Nucleus accumbens (tissue), 56 donors: ENCODE measurements around the gene ZNF600.
"Not testable (repeated sequence)": the region's sequence is repeated elsewhere in the genome, so short reads cannot be mapped to it uniquely, and the experiment has no call there.

Experiments used
- DNase-seq, 56 donors: peaks; one replicate each; lab custom pipeline; 2025; lab: John Stamatoyannopoulos, UW

Gene ZNF600

GRCh38 chr19:52786464-52787354 is at the start of gene ZNF600:
Gene ZNF600 (minus strand): TSS chr19:52786791. CDS start chr19:52778888, 7,903 bp downstream.
- peak in 40 of 56 donors; percentile 0 to 71 (median 5) for DNase-seq

- DNase-seq, result not testable (repeated sequence)
These were observed 47.7 kb upstream of the ZNF600 start for GRCh38 chr19:52834289-52834688.

DNA sequence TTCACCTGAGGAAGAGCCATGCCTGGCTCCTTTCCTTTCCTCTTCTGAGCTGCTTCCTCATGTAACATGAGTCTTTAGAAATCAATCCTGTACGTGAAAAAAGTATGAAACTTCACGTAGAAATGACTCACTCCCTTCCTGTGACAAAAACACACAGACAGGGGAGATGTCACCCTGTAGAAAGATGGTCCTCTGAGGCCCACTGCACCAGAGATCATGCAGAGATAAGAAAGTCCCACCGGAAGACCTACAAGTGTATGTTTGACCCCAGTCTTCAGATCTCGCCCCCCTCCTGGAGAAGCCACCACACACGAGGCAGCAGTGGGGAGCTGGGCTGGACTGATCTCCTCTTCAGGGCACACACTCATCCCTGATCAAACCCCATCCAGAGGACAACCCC is 47.0 kb upstream of the ZNF600 start:
- not testable (repeated sequence) for DNase-seq

GRCh38 chr19:52829866-52830265 is 43.3 kb upstream of the ZNF600 start:
- not testable (repeated sequence) for DNase-seq

DNA sequence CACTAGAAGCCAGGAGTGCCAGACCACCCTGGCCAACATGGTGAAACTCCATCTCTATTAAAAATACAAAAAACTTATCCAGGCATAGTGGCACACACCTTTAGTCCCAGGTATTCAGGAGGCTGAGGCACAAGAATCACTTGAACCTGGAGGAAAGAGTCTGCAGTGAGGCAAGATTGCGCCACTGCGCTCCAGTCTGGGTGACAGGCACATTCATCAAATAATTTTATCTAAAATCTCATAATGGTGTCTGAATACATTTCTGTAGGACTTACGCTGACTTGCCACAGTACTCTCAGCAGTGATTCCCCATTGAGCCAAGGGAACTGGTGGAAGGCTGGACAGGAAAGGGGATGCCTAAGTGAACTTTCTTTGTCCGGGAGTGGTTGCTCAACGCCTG is 39.2 kb upstream of the ZNF600 start:
- no peak for DNase-seq

- no peak for DNase-seq
These were observed 37.1 kb upstream of the ZNF600 start for GRCh38 chr19:52823676-52824075.

GRCh38 chr19:52821204-52821960 is 34.8 kb upstream of the ZNF600 start, which contains the start of gene ZNF28:
Gene ZNF28 (minus strand): TSS chr19:52821633. CDS start chr19:52817958, 3,675 bp downstream.
- DNase-seq, result peak in 53 of 56 donors; percentile 4 to 86 (median 40)

DNA sequence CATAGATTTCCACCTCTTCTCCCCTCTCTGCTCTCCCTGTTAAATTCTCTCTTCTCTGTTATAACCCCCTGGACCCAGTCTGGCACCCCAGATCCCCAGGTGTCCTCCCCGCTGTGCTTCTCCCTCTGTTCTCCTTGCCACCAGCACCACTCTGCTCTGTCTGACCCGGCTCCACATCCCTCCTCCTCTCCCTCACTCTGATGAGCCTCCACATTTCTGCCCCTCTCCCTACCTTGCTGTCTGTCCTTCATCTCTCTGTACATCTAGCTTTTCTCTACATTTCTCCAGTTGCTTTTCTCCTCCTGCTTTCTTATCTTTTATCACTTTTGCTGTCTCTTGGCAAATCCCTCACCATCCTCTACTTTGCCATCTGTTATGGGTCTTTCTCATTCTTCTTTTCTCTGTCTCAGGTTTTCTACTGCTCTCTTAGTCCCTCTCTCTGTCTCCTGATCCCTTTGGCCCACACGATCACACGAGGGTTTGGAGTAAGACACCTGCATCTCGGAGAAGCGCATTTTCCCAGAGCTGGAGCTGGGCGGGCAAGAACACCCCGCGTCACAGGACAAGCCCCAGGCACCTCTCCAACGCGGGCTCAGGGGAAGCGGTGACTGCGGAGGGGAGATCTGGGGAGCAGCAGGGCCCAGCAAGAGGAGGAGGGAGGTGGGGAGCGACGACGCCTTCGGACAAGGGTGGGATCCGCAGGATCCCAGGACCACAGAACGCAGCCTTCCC is 34.0 kb upstream of the ZNF600 start:
- DNase-seq, result peak in 25 of 56 donors; percentile 0 to 37 (median 6)

DNA sequence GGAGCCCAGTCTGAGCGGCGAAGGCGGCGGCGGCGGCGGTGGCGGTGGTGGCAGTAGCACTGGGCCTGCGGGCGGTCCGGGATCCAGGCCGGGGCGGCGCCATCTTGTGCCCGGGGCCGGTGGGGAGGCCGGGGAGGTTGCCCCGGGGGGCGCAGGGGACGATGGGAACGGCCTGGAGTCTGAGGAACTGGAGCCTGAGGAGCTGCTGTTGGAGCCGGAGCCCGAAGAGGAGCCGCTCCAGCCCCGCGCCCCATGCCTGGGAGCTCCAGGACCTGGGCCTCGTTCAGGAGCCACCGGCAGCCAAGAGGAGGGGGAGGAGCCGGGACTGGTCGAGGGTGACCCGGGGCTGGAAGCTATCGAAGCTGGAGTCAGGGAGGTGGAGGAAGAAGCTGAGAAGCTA is 23.2 kb upstream of the ZNF600 start:
- no peak for DNase-seq

- DNase-seq, result not testable (repeated sequence)
These were observed 13.5 kb upstream of the ZNF600 start for GRCh38 chr19:52799950-52800640.

DNA sequence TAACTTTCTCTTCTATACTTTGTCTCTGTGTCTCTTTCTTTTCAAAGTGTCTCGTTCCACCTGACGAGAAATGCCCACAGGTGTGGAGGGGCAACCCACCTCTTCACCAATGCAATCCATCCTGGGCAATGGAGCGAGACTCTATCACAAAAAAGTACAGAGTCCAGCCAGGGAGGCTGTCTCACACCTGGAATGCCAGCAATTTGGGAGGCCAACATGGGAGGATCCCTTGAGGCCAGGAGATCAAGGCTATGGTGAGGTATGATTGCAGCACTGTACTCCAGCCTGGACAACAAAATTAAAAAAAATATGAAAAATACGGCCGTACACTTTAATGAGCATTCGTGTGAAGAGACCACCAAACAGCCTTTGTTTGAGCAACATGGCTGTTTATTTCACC is 2.8 kb upstream of the ZNF600 start:
- no peak for DNase-seq

DNA sequence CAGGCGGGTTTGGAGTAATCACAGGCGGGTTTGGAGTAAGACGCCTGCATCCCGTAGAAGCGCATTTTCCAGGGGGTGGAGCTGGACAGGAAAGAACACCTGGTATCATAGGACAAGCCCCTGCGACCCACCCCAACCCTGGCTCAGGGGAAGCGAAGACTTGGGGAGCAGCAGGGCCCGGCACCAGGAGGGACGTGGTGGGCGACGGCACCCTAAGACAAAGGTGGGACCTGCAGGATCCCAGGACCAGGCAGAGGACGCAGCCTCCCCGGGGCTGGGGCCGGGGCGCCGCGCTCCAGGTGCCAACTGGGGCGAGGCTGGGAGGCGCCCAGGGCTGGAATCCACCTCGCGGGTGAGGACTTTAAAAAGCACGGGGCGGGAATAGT is 520 bp downstream of the ZNF600 start:
- DNase-seq, result no peak

GRCh38 chr19:52785506-52785905 is 1.1 kb downstream of the ZNF600 start:
- no peak for DNase-seq

- not testable (repeated sequence) for DNase-seq
These were observed 3.7 kb downstream of the ZNF600 start for GRCh38 chr19:52782864-52783263.

DNA sequence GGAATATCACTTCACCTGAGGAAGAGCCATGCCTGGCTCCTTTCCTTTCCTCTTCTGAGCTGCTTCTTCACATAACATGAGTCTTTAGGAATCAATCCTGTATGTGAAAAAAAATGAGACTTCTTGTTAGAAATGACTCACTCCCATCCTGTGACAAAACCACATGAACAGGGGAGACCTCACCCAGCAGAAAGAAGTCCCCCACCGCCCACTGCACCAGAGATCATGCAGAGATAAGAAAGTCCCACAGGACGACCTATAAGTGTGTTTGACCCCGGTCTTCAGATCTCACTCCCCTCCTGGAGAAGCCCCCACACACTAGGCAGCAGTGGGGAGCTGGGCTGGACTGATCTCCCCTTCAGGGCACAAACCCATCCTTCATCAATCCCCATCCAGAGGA is 7.8 kb downstream of the ZNF600 start:
- DNase-seq, result no peak

DNA sequence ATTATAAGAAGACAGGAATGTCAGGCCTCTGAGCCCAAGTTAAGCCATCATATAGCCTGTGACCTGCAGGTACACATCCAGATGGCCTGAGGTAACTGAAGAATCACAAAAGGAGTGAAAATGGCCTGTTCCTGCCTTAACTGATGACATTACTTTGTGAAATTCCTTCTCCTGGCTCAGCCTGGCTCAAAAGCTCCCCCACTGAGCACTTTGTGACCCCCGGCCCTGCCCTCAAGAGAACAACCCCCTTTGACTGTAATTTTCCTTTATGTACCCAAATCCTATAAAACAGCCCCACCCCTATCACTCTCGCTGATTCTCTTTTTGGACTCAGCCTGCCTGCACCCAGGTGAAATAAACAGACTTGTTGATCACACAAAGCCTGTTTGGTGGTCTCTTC is 30.1 kb downstream of the ZNF600 start:
- not testable (repeated sequence) for DNase-seq

GRCh38 chr19:52749780-52750179 is 36.8 kb downstream of the ZNF600 start:
- no peak for DNase-seq

- DNase-seq, result peak in 2 of 56 donors; percentile 2 to 17
These were observed 38.1 kb downstream of the ZNF600 start for GRCh38 chr19:52748336-52748950.

DNA sequence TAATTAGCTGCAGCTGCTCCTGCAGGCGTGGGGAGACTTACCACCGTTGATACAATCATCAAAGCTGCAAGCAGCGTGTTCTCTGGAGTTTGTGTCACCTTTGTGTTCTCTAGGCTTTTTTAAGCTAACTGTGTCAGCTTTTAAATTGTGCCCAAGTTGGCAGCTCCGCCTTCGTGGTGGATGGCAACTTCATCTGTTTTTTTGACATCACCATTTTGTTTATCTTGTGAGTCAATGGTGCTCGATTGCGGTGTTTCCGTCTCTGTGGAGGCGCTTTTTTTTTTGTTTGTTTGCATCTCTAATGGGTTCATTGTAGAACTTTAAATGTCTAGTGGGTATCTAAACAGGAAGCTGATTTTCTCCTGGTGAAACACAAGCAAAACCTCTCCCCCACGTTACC is 40.7 kb downstream of the ZNF600 start:
- DNase-seq, result not testable (repeated sequence)

DNA sequence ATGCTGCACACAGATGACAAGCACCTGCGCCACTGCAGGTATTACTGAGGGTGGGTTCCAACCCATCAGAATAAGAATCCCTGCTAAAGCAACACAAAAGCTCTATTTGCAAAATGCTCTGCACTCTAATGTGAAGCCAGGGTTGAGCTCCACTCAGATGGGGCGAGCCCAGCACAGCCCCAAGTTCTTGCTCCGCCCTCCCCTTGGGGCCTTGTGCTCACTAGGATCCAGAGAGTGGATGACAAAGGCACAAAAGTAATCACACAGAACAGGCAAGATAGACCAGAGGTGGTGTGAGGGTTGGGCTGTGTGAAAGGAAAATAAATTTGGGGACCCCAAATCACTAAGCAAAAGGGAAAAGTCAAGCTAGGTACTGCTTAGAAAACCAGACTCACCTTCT is 43.5 kb downstream of the ZNF600 start:
- no peak for DNase-seq
